NCI-H1694 treated with DMSO at 0.1 percent for 48 hours (cell line): Measurements from ENCODE around the gene KLHL14.

Source experiments
- DNase-seq: peaks from one replicate; lab custom pipeline; 2025; lab: John Stamatoyannopoulos, UW

The KLHL14 gene

DNA sequence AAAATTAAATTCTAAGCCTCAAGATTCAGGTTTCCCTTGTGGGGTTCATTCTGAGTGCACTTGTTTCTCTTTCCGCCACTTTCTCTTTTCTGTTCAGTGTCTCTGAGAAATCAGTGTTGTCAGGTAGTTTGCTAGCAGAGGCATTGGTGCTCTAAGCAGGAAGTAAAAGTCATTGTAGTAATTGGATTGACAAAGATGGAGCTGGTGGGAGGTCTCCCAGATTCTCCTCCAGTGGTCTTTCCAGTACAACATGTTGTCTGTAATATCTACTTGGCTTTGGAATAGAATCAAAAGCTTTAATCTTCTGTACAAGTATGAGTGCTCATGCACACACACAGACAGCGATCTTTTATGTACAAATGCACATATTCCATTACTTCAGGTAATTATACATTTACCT lies 135.6 kb downstream of the KLHL14 start:
- DNase-seq: no peak

DNA sequence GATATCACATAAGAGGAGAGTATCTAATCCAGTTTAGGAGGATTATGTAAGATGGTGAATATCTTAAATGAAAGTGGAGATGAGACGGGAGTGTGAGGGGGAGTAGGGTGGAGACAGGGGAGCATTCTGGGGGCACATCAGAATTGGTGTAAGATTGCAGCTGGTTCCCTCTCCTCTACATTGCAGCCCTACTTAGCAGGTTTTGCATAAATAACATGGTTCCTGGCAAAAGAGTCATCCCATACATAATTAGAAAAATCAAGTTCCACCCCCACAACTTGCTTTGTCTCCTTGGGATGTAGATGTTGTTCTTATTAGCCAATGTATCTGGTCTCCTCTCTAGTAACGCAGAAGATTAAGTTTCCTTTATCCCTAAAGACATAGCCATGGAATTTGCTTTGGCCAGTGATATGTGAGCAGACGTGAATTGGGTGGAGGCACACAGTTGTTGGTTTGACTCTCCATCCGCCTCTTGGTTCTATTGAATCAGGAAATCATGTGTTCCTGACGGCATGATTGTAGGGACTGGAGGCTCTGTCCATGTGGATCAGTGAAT lies 137.9 kb downstream of the KLHL14 start:
- DNase-seq: no peak

DNA sequence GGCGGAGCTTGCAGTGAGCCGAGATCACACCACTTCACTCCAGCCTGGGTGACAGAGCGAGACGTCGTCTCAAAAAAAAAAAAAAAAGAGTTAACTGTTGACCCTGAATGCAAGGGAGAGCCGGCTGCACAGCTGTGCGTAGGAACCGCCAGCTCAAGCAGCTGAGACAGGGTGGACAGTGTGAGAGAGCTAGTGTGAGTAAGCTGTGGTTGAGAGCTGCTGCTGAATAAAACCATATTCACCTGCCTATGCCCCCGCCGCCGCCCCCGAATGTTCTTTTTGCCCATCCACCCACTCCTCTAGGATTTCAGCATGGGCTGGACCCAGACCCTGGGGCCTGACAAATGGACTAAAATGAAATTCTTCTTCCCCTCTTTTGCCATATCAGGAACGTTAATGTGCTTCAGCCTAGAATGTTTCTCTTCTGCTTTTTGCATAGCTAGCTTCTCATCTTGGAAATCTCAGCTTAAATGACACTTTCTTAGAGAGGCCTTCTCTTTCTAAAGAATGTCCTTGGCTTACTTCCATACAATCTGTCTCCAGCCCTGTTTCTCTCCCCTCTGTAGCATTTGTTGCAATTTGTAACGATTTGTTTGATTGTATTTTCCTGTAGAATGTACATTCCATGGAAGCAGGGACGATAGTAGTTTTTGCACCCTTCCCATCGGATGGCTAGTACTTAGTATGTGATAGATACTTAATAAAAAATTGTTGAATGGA lies 142.7 kb downstream of the KLHL14 start:
- DNase-seq: no peak

DNA sequence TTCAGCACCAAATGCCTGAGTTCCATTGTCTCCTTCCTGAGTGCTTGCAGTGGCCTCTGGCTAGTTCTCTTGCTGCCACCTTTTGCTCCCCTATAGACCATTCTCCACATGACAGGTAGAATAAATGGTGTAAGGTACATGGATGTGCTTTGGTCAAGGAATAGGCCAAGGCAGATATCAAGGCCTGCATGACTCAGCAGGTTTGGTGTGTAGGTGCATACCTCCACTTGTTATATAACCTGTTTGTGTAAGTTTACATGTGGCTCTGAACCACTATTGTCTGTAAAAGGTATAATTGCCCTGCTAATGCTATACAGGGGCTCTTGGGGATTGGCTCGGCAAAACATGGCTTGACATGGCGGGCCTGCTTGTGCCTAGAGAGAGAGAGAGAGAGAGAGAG lies 143.5 kb downstream of the KLHL14 start:
- DNase-seq: no peak

DNA sequence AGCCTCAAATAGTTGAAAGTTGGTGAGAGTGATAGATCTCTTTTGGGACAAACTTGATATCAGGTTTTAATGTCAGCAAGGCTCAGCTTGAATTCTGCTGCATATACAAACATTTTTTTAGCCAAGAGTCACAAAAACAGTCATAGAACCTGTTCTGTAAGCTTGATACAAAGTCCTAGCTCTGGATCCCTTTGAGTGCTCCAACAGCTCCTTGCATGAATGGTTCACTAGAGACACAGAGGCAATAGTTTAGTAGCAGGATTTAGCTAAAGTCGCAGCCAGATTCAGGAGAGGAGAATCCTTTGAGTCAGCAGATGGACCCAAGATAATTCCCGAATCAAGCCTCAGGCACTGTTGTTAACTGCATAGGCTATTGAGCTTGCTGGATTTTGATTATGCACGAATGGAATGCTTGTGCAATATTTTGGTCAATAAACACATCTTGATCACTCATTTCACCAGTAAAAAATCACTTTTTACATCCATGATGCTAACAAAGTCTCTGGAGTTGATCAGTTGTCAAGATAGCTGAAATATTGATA lies 148.6 kb downstream of the KLHL14 start:
- no peak for DNase-seq

DNA sequence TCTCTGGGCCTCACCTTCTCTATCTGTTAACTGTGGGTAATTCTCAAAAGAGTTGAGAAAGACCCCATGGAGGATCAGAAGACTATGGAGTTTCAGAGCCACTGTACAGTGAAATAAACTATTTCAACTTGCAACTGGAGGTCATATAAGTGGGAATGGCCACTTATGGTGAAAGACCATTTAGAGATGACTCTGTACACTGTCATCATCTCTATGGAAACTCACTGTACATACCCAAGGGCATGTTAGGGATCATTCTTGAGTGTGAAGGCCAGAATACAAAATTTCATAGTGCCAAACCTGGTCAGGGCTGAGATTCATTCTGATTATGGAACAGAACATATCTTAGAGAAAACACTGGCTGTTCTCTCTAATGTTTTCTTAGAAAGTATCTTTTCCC lies 149.3 kb downstream of the KLHL14 start:
- no peak for DNase-seq
